Measurements from ENCODE around the gene ACYP2. TPM values are rescaled to one million over a fixed set of nuclear protein-coding genes. Genes with fewer than 3 reads are reported as not detected.

The ACYP2 gene
- total and polyA plus RNA-seq, 12 donors, result 36.9 to 101 (median 53.1) TPM

DNA sequence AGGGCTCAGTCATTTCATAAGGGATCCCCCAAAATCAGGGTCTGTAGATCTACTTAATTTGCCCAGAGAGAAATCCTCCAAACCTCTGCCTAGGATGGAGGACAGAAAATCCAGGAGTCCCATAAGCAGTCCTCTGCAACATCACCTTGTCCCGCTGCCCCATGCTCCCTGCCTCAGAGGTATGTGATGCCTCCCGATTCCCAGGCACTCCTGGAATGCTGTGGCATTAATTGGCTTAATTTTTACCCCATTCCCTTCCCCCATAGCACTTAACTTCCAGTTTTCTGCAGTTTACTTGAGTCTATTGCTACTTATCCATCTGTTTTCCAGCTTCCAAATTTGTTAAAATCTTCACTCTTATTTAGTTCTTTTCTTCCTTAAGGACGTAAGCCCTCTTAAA, 232.2 kb downstream of the ACYP2 start:
- no peak overlapping the region for H3K4me3 ChIP-seq
- intact Hi-C loops (cut with DNase I), result loop anchor here in 1 of 2 donors (10.0 kb wide), 1 partner anchor 87 kb away; no protein-coding TSS in a partner anchor

GRCh38 chr2:54348646-54349045, 233.2 kb downstream of the ACYP2 start:
- H3K27ac ChIP-seq, result no peak overlapping the region
- WGBS, 4 donors, result 72 to 80% (median 76%) methylated on average over 2 of the region's 2 CpGs
- TF ChIP-seq POLR2A (IDR thresholded peaks at IDR 0.05), result no peak
- TF ChIP-seq CTCF (IDR thresholded peaks at IDR 0.05), result no peak
- no peaks in the 10 kb centered on the region for H3K9me3 ChIP-seq (replicated peaks in 1 of 3)
- H3K4me1 ChIP-seq (replicated peaks in 1 of 2), result no peaks in the 10 kb centered on the region
- intact Hi-C loops (cut with DNase I), result loop anchor here in 1 of 2 donors (10.0 kb wide), 1 partner anchor 86 kb away; no protein-coding TSS in a partner anchor
- H3K27me3 ChIP-seq, result no peaks in the 10 kb centered on the region
- no peaks in the 10 kb centered on the region for H3K36me3 ChIP-seq (replicated peaks in 1 of 2)
- DNase-seq, result no peak
- no peak overlapping the region for H3K4me3 ChIP-seq

More for the DNA sequence above, 232.2 kb downstream of the ACYP2 start:
- 81 to 91% (median 85%) methylated on average over 3 of the region's 3 CpGs for WGBS, 4 donors
- Histone ChIP-seq H3K4me1 (replicated peaks in 1 of 2) (no peaks in the 10 kb centered on the region), H3K27ac (no peak overlapping the region), H3K9me3 (replicated peaks in 1 of 3) (no peaks in the 10 kb centered on the region), H3K36me3 (replicated peaks in 1 of 2) (no peaks in the 10 kb centered on the region), H3K27me3 (no peaks in the 10 kb centered on the region)
- DNase-seq, result no peak
- TF ChIP-seq POLR2A (IDR thresholded peaks at IDR 0.05), result no peak
- TF ChIP-seq CTCF (IDR thresholded peaks at IDR 0.05), result no peak

GRCh38 chr2:54350426-54350825, 235.0 kb downstream of the ACYP2 start:
- Histone ChIP-seq H3K27ac (no peak overlapping the region), H3K4me3 (no peak overlapping the region), H3K27me3 (no peaks in the 10 kb centered on the region), H3K9me3 (replicated peaks in 1 of 3) (no peaks in the 10 kb centered on the region), H3K4me1 (replicated peaks in 1 of 2) (no peaks in the 10 kb centered on the region), H3K36me3 (replicated peaks in 1 of 2) (no peaks in the 10 kb centered on the region)
- intact Hi-C loops (cut with DNase I), result no loop called here
- WGBS, 4 donors, result 53 to 89% (median 72%) methylated on average over 2 to 3 of the region's 3 CpGs
- TF ChIP-seq CTCF (IDR thresholded peaks at IDR 0.05) (no peak), POLR2A (IDR thresholded peaks at IDR 0.05) (no peak)
- DNase-seq, result no peak

DNA sequence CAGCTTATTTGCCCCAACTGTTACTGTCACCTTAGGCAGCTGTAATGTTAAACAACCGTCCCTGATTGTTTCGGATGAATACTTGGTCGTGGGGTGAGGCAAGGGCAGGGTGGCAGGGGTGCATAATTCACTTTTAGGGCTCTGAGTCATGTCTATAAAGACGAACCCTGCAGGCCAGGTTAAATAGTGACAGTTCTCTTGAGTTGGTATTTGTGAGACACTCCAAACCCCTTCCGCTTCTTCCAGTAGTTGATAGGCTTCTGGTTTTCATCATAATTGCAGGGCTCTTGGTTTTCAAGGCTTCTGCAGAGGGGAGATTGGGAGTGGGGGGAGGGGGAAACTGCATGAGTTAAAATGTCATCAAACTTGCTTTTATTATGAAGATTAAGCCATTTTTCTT, 237.8 kb downstream of the ACYP2 start:
- Histone ChIP-seq H3K4me1 (replicated peaks in 1 of 2) (no peaks in the 10 kb centered on the region), H3K36me3 (replicated peaks in 1 of 2) (no peaks in the 10 kb centered on the region), H3K4me3 (no peak overlapping the region), H3K27me3 (no peaks in the 10 kb centered on the region), H3K27ac (no peak overlapping the region), H3K9me3 (replicated peaks in 1 of 3) (no peaks in the 10 kb centered on the region)
- WGBS, 4 donors, result 85 to 91% (median 88%) methylated on average over 5 of the region's 5 CpGs
- intact Hi-C loops (cut with DNase I), result no loop called here
- no peak for DNase-seq
- TF ChIP-seq CTCF (IDR thresholded peaks at IDR 0.05), result no peak
- TF ChIP-seq POLR2A (IDR thresholded peaks at IDR 0.05), result no peak

Small RNA genes within 50 kb of the gene (small RNA-seq; reads per million reads assigned to genes)
- gene RNU7-172P, result 0 to 0.17 reads per million in 2 donors

Other genes with a start within 250 kb of the ACYP2 start
- gene PSME4, start 144.6 kb upstream of the ACYP2 start, total RNA-seq, result 10 to 100 TPM; 23.9 to 54.9 (median 42.4) TPM
- gene PSME4, start 144.6 kb upstream of the ACYP2 start, polyA plus RNA-seq, result 10 to 100 TPM; 25.3 to 42.7 (median 40.2) TPM
- gene TSPYL6, start 140.6 kb downstream of the ACYP2 start, total RNA-seq, result under 1 TPM in 1 of 9 donors, not detected in 8; 0.11 TPM
- not detected for gene TSPYL6, start 140.6 kb downstream of the ACYP2 start, polyA plus RNA-seq